Neuronal stem cell (in vitro differentiated cells): ENCODE results near the gene PEAK3.

ENCODE experiments used
- DNase-seq: peaks from one replicate; pipeline ENCODE4 v3.0.0-alpha.2; 2013; ENCODE audit warnings: low spot score
- H2AFZ ChIP-seq: one replicate; pipeline ENCODE4 v1.6.1; 2013; ENCODE audit warnings: mild to moderate bottlenecking, low read length, inconsistent platforms
- H2AK5ac ChIP-seq: 2 replicates; pipeline ENCODE4 v1.6.1; 2013; ENCODE audit warnings: low read depth, mild to moderate bottlenecking, inconsistent platforms, low read length, moderate library complexity, mixed read lengths
- H2BK120ac ChIP-seq: 2 replicates; pipeline ENCODE4 v1.6.1; 2013; ENCODE audit warnings: low read depth, mild to moderate bottlenecking, inconsistent platforms, low read length, moderate library complexity, mixed read lengths
- H2BK12ac ChIP-seq: one replicate; pipeline ENCODE4 v1.6.1; 2013; ENCODE audit warnings: low read length, inconsistent platforms
- H2BK15ac ChIP-seq: 2 replicates; pipeline ENCODE4 v1.6.1; 2013; ENCODE audit warnings: mild to moderate bottlenecking, low read length, inconsistent platforms, mixed read lengths
- H2BK5ac ChIP-seq: one replicate; pipeline ENCODE4 v1.6.1; 2013; ENCODE audit warnings: inconsistent platforms, mild to moderate bottlenecking, low read length, moderate library complexity
- H3K14ac ChIP-seq: one replicate; pipeline ENCODE4 v1.6.1; 2013; ENCODE audit warnings: low read length, inconsistent platforms
- H3K18ac ChIP-seq: 2 replicates; pipeline ENCODE4 v1.6.1; 2013; ENCODE audit warnings: low read length, inconsistent platforms
- H3K23ac ChIP-seq: 2 replicates; pipeline ENCODE4 v1.6.1; 2013; ENCODE audit warnings: low read depth, mild to moderate bottlenecking, mixed read lengths, low read length, inconsistent platforms; ENCODE audit not compliant: poor library complexity
- H3K27ac ChIP-seq: replicated peaks from 3 replicates; pipeline ENCODE4 v1.5.1; 2013; ENCODE audit warnings: low read length, inconsistent platforms
- H3K27me3 ChIP-seq, 3 experiments: 2 replicates each; pipeline ENCODE4 v1.6.1; 2013; ENCODE audit warnings: low read length in 3 of 3, mild to moderate bottlenecking in 2 of 3, inconsistent platforms in 1 of 3, low read depth in 1 of 3, mixed read lengths in 1 of 3, moderate library complexity in 1 of 3; ENCODE audit not compliant: control insufficient read depth in 3 of 3, insufficient read depth in 3 of 3
- H3K36me3 ChIP-seq, 2 donors: replicated peaks in 1 of 2; 2 replicates each; pipeline ENCODE4 v1.6.1; 2013; ENCODE audit warnings: low read length in 2 of 2; ENCODE audit not compliant: control insufficient read depth in 2 of 2, insufficient read depth in 2 of 2
- H3K4ac ChIP-seq: 2 replicates; pipeline ENCODE4 v1.6.1; 2013; ENCODE audit warnings: inconsistent platforms, mild to moderate bottlenecking, low read length, moderate library complexity
- H3K4me1 ChIP-seq, 2 donors: 1 replicate in 1 of 2; 2 replicates in 1 of 2; pipeline ENCODE4 v1.6.1; 2013; ENCODE audit warnings: low read length in 2 of 2, low read depth in 1 of 2; ENCODE audit not compliant: control insufficient read depth in 2 of 2, insufficient read depth in 1 of 2
- H3K4me2 ChIP-seq: one replicate; pipeline ENCODE4 v1.6.1; 2013; ENCODE audit warnings: mild to moderate bottlenecking, low read length, inconsistent platforms; ENCODE audit not compliant: insufficient read depth, poor library complexity, severe bottlenecking
- H3K4me3 ChIP-seq, 2 donors: 2 replicates each; pipeline ENCODE4 v1.5.1; 2013; ENCODE audit warnings: low read length in 2 of 2, mild to moderate bottlenecking in 2 of 2, inconsistent platforms in 1 of 2, moderate library complexity in 1 of 2
- H3K79me1 ChIP-seq: one replicate; pipeline ENCODE4 v1.6.1; 2013; ENCODE audit warnings: low read depth, mild to moderate bottlenecking, inconsistent platforms, low read length, moderate library complexity
- H3K9ac ChIP-seq: one replicate; pipeline ENCODE4 v1.6.1; 2013; ENCODE audit warnings: mild to moderate bottlenecking, low read depth, low read length, inconsistent platforms; ENCODE audit not compliant: poor library complexity
- H3K9me3 ChIP-seq, 2 donors: replicated peaks in 1 of 2; 2 replicates each; pipeline versions ENCODE3 to v1.6.1; 2013; ENCODE audit warnings: low read length in 2 of 2, mild to moderate bottlenecking in 2 of 2, inconsistent platforms in 1 of 2, low read depth in 1 of 2, mixed read lengths in 1 of 2, moderate library complexity in 1 of 2; ENCODE audit not compliant: control insufficient read depth in 2 of 2, insufficient read depth in 1 of 2
- H4K8ac ChIP-seq: one replicate; pipeline ENCODE4 v1.6.1; 2013; ENCODE audit warnings: low read depth, mild to moderate bottlenecking, inconsistent platforms, low read length, moderate library complexity
- H4K91ac ChIP-seq: one replicate; pipeline ENCODE4 v1.6.1; 2013; ENCODE audit warnings: low read length, low read depth, mild to moderate bottlenecking, inconsistent platforms; ENCODE audit not compliant: poor library complexity
- WGBS, 2 donors: extraction: QIAGEN DNeasy Blood & Tissue Kit; methylation state at CpG; one replicate each; pipeline ENCODE4 v1.1.7; 2013; ENCODE audit warnings: missing lambda C conversion rate in 2 of 2, mixed read lengths in 1 of 2; ENCODE audit not compliant: insufficient read length in 2 of 2, insufficient replicate concordance in 1 of 2; ENCODE audit errors: extremely low coverage in 2 of 2; 5-methylcytosine and 5-hydroxymethylcytosine counted together

The PEAK3 gene

DNA sequence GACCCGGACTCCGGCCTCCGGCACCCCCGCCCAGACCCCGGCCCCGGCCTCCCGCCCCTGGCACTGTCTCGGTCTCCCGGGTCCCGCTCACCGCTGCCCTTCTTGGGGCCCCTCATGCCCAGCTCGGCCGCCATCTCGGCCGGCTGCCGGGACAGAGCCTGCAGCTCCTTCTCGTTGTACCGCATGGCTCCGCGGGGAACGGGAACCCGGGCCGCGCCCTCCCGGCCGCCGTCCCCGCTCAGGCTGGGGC lies 46.0 kb downstream of the PEAK3 start:
- no peak overlapping the region for H2AK5ac ChIP-seq
- no peak overlapping the region for H3K27ac ChIP-seq
- peak overlapping the region; percentile 99 for H3K23ac ChIP-seq
- H3K4me2 ChIP-seq = peak overlapping the region; percentile 92
- peak overlapping the region; percentile 95 for H2AFZ ChIP-seq
- no peak overlapping the region for H2BK15ac ChIP-seq
- H3K36me3 ChIP-seq = peaks cover 20 to 61% of the 10 kb centered on the region in 2 donors
- peak overlapping the region; percentile 95 for H3K18ac ChIP-seq
- H3K14ac ChIP-seq = no peak overlapping the region
- peak overlapping the region; percentile 91 for H2BK5ac ChIP-seq
- no peak overlapping the region for H2BK120ac ChIP-seq
- no peak overlapping the region for H4K8ac ChIP-seq
- H3K4me3 ChIP-seq = peak overlapping the region; percentile 60 to 95
- H3K4ac ChIP-seq = no peak overlapping the region
- H3K27me3 ChIP-seq = no peaks in the 10 kb centered on the region
- H3K9ac ChIP-seq = no peak overlapping the region
- H3K4me1 ChIP-seq = peaks cover 23 to 27% of the 10 kb centered on the region in 2 donors
- no CpG with 5 or more reads among the region's 28 CpGs for WGBS, 2 donors
- no peak for DNase-seq
- no peaks in the 10 kb centered on the region for H3K9me3 ChIP-seq
- no peak overlapping the region for H2BK12ac ChIP-seq
- peaks cover 30% of the 10 kb centered on the region for H3K79me1 ChIP-seq
- H4K91ac ChIP-seq = no peak overlapping the region

- Histone ChIP-seq H3K79me1 (peaks cover 25% of the 10 kb centered on the region), H3K9me3 (no peaks in the 10 kb centered on the region), H4K91ac (no peak overlapping the region), H4K8ac (no peak overlapping the region), H3K4me1 (peaks cover 18 to 22% of the 10 kb centered on the region in 2 donors), H3K14ac (peak overlapping the region; percentile 38), H3K4me3 (peak overlapping the region; percentile 60 to 95), H2AFZ (peak overlapping the region; percentile 95), H3K27me3 (no peaks in the 10 kb centered on the region), H2BK15ac (no peak overlapping the region), H2BK5ac (peak overlapping the region; percentile 91), H2AK5ac (peak overlapping the region; percentile 94), H2BK12ac (no peak overlapping the region), H3K36me3 (peaks cover 23 to 61% of the 10 kb centered on the region in 2 donors), H3K4ac (no peak overlapping the region), H3K23ac (peak overlapping the region; percentile 99), H3K4me2 (peak overlapping the region; percentile 86), H2BK120ac (no peak overlapping the region), H3K18ac (peak overlapping the region; percentile 95), H3K27ac (no peak overlapping the region), H3K9ac (peak overlapping the region; percentile 83)
- DNase-seq = no peak
- no CpG with 5 or more reads among the region's 48 CpGs for WGBS, 2 donors
Observed at GRCh38 chr19:2235381-2236063, 46.5 kb downstream of the PEAK3 start.

GRCh38 chr19:2234996-2235380 lies 47.0 kb downstream of the PEAK3 start:
- Histone ChIP-seq H3K27me3 (no peaks in the 10 kb centered on the region), H3K27ac (no peak overlapping the region)
- WGBS, 2 donors = no CpG with 5 or more reads among the region's 6 CpGs

DNA sequence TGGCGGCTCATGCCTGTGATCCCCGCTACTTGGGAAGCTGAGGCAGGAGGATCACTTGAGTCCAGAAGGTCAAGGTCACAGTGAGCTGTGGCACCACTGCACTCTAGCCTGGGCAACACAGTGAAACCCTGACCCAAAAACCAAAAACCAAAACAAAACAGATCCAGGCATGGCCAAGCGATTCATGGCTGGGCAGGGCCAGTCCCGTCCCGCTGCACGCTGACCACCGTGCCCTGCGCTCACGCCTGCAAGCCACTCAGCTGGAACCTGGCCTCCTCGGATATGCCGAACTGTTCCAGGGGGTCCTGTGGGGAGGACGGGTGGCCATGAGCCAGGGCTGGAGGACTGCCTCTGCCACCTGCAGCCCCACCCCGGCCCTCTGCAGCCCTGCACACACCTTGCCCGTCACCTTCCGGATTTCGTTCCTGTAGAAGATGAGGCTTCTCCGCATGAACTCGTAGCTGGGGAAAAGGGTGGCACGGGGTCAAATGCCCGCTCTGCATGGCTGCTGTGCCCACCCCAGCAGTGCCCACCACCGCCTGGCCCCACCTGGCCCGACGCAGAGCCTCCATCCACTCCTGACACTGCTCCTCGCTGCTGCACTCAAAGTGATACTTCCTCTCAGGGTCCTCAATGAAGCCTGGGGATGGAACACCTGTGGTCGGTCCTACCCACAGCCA lies 48.2 kb downstream of the PEAK3 start:
- no CpG with 5 or more reads among the region's 25 CpGs for WGBS, 2 donors
- no peak overlapping the region for H2AFZ ChIP-seq
- no peaks in the 10 kb centered on the region for H3K27me3 ChIP-seq
- H2BK120ac ChIP-seq = no peak overlapping the region
- H3K36me3 ChIP-seq = peaks cover 34 to 71% of the 10 kb centered on the region in 2 donors
- peak overlapping the region; percentile 15 for H3K9ac ChIP-seq
- H4K8ac ChIP-seq = no peak overlapping the region
- peak overlapping the region; percentile 47 for H3K14ac ChIP-seq
- H2AK5ac ChIP-seq = no peak overlapping the region
- H3K23ac ChIP-seq = peak overlapping the region; percentile 80
- H3K9me3 ChIP-seq = no peaks in the 10 kb centered on the region
- no peak overlapping the region for H3K4ac ChIP-seq
- DNase-seq = no peak
- no peak overlapping the region for H4K91ac ChIP-seq
- no peak overlapping the region for H3K27ac ChIP-seq
- peak overlapping the region in 1 of 2 donors; percentile 17 for H3K4me3 ChIP-seq
- no peak overlapping the region for H2BK15ac ChIP-seq
- H2BK12ac ChIP-seq = no peak overlapping the region
- no peak overlapping the region for H3K18ac ChIP-seq
- peak overlapping the region; percentile 44 for H2BK5ac ChIP-seq
- no peak overlapping the region for H3K4me2 ChIP-seq
- H3K79me1 ChIP-seq = peaks cover 22% of the 10 kb centered on the region
- H3K4me1 ChIP-seq = peaks cover 13% of the 10 kb centered on the region in 2 donors

More at GRCh38 chr19:2234996-2235380, 47.0 kb downstream of the PEAK3 start:
- H2BK120ac ChIP-seq = no peak overlapping the region
- no peak overlapping the region for H3K9ac ChIP-seq
- H4K8ac ChIP-seq = no peak overlapping the region
- no peak overlapping the region for H4K91ac ChIP-seq
- H2BK5ac ChIP-seq = no peak overlapping the region
- DNase-seq = no peak
- no peak overlapping the region for H2BK12ac ChIP-seq
- peak overlapping the region; percentile 60 to 95 for H3K4me3 ChIP-seq
- H3K79me1 ChIP-seq = peaks cover 22% of the 10 kb centered on the region
- H2BK15ac ChIP-seq = no peak overlapping the region
- H3K18ac ChIP-seq = no peak overlapping the region
- H3K4ac ChIP-seq = no peak overlapping the region
- peak overlapping the region; percentile 94 for H2AK5ac ChIP-seq
- peaks cover 13 to 17% of the 10 kb centered on the region in 2 donors for H3K4me1 ChIP-seq
- H3K36me3 ChIP-seq = peaks cover 26 to 61% of the 10 kb centered on the region in 2 donors
- H3K4me2 ChIP-seq = peak overlapping the region; percentile 86
- H3K23ac ChIP-seq = no peak overlapping the region
- H3K14ac ChIP-seq = no peak overlapping the region
- H2AFZ ChIP-seq = no peak overlapping the region
- H3K9me3 ChIP-seq = no peaks in the 10 kb centered on the region
